Sigmoid colon (tissue), 4 donors: ENCODE results near the gene CPEB1.

Experiments
- CTCF ChIP-seq, 4 experiments: fragments of 450-650 bp in 3 of 4; fragments of 200-600 bp in 1 of 4; IDR thresholded peaks; one replicate each; pipeline ENCODE4 v1.5.1; 2016 to 2019; ENCODE audit warnings: antibody characterized with exemption in 4 of 4, mild to moderate bottlenecking in 3 of 4, moderate library complexity in 2 of 4
- POLR2A ChIP-seq, 2 donors: fragments of 450-650 bp; IDR thresholded peaks; one replicate each; pipeline ENCODE4 v1.6.1; 2016; ENCODE audit warnings: antibody characterized with exemption in 2 of 2, mild to moderate bottlenecking in 2 of 2, moderate library complexity in 2 of 2
- POLR2AphosphoS5 ChIP-seq, 4 donors: sonication (generic); formaldehyde crosslinking; IDR thresholded peaks; one replicate each; pipeline ENCODE4 v1.6.1; 2017; ENCODE audit warnings: antibody characterized with exemption in 4 of 4

GRCh38 chr15:82554351-82554750 lies 92.8 kb downstream of the CPEB1 start:
- no peak for TF ChIP-seq CTCF (IDR thresholded peaks at IDR 0.05)
- TF ChIP-seq POLR2A (IDR thresholded peaks at IDR 0.05) = no peak
- no peak for TF ChIP-seq POLR2AphosphoS5 (IDR thresholded peaks at IDR 0.05)
